ENCODE results near the gene CHSY3.

DNA sequence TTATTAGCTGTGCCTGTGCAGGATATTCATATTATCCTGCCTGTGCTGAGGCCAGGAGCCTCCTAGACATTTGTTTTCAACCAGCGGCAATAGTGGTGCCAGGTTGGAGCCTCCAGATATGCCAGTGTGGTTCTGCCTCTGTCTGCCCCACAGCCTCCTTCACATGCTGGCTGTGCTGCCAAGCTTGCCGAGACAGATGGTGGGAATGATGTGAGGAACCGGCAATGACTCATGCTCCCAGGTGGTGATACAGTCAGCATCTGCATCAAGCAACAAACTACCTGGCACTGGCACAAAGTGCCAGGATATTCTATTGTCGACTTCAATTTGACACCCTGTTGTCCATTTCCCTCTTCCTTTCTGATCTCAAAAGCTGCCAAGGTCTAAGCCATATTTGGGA is 285.7 kb downstream of the CHSY3 start:
- TF ChIP-seq CTCF (IDR thresholded peaks at IDR 0.05; ENCODE audit: poor library complexity, severe bottlenecking) (no peak), REST (IDR thresholded peaks at IDR 0.05; ENCODE audit: borderline replicate concordance) (no peak), TAF1 (IDR thresholded peaks at IDR 0.05; ENCODE audit: low read depth) (no peak), MXI1 (conservative IDR thresholded peaks at IDR 0.05; ENCODE audit: poor library complexity, severe bottlenecking) (no peak), RAD21 (conservative IDR thresholded peaks at IDR 0.05) (no peak), POLR2AphosphoS5 (IDR thresholded peaks at IDR 0.05) (no peak), SMC3 (conservative IDR thresholded peaks at IDR 0.05; ENCODE audit: poor library complexity) (no peak), EP300 (conservative IDR thresholded peaks at IDR 0.05; ENCODE audit: poor library complexity, severe bottlenecking) (no peak), EZH2 (IDR thresholded peaks at IDR 0.05; ENCODE audit: borderline replicate concordance, insufficient read depth, low read length, poor library complexity, severe bottlenecking) (no peak)

Data from neural cell (in vitro differentiated cells).